PC-3 (cell line): ENCODE measurements around the gene HRH2. TPM values are rescaled to one million over a fixed set of nuclear protein-coding genes. Genes with fewer than 3 reads are reported as not detected.
"Not testable (repeated sequence)": the region's sequence is repeated elsewhere in the genome, so short reads cannot be mapped to it uniquely, and the experiment has no call there.

Experiments
- ATAC-seq: fragments of 200-7000 bp; cut with Tn5 transposase; 2 replicates; pipeline ENCODE4 v1.9.1; 2020; ENCODE audit warnings: mild to moderate bottlenecking, moderate library complexity
- BruUV-seq: library from RNA; stranded (reverse); fragments of 400-500 nt; replicated peaks from 2 replicates; lab custom pipeline; 2021; lab: Mats Ljungman, UMichigan
- CTCF ChIA-PET: fragments of 300-600 bp; sonication (Branson Sonifier 250); formaldehyde crosslinking; loops from one replicate; lab custom pipeline; 2022; ENCODE audit warnings: antibody characterized with exemption; lab: Charles Lee
- POLR2A ChIA-PET: fragments of 300-600 bp; sonication (Branson Sonifier 250); formaldehyde crosslinking; loops from one replicate; lab custom pipeline; 2022; ENCODE audit warnings: antibody characterized with exemption; ENCODE audit not compliant: unreplicated experiment; lab: Charles Lee
- DNase-seq: peaks from one replicate; pipeline ENCODE4 v3.0.0-alpha.2; 2015
- H2AFZ ChIP-seq: fragments of 300-600 bp; sonication (generic); 2 replicates; pipeline ENCODE4 v1.6.0; 2016; ENCODE audit warnings: antibody characterized with exemption, low read length
- H3F3A ChIP-seq: fragments of 300-600 bp; sonication (generic); one replicate; pipeline ENCODE4 v1.6.0; 2017; ENCODE audit warnings: antibody characterized with exemption, low read length, control low read depth, mild to moderate bottlenecking; ENCODE audit not compliant: unreplicated experiment
- H3K27ac ChIP-seq: fragments of 300-600 bp; sonication (generic); 2 replicates; pipeline ENCODE4 v1.5.1; 2016; ENCODE audit warnings: mild to moderate bottlenecking, low read length
- H3K27me3 ChIP-seq: fragments of 300-600 bp; sonication (generic); 2 replicates; pipeline ENCODE4 v1.6.1; 2016; ENCODE audit warnings: low read length, mixed read lengths
- H3K36me3 ChIP-seq: fragments of 300-600 bp; sonication (generic); 2 replicates; pipeline ENCODE4 v1.6.1; 2016; ENCODE audit warnings: low read depth, mixed run types, low read length, mixed read lengths
- H3K4me1 ChIP-seq: fragments of 300-600 bp; sonication (generic); 2 replicates; pipeline ENCODE4 v1.5.1; 2016; ENCODE audit warnings: low read length; ENCODE audit not compliant: insufficient read depth
- H3K4me2 ChIP-seq: fragments of 300-600 bp; sonication (generic); 2 replicates; pipeline ENCODE4 v1.6.0; 2016; ENCODE audit warnings: low read length
- H3K4me3 ChIP-seq: fragments of 300-600 bp; sonication (generic); 2 replicates; pipeline ENCODE4 v1.5.1; 2016; ENCODE audit warnings: mild to moderate bottlenecking, low read length, mixed read lengths
- H3K79me2 ChIP-seq: fragments of 300-600 bp; sonication (generic); 2 replicates; pipeline ENCODE4 v1.6.1; 2017; ENCODE audit warnings: low read length, mixed read lengths
- H3K9ac ChIP-seq: fragments of 300-600 bp; sonication (generic); 2 replicates; pipeline ENCODE4 v1.6.0; 2016; ENCODE audit warnings: mild to moderate bottlenecking, low read length
- H3K9me2 ChIP-seq: fragments of 300-600 bp; sonication (generic); replicated peaks from 2 replicates; pipeline ENCODE4 v1.6.1; 2016; ENCODE audit warnings: mixed run types, low read length, mixed read lengths
- H3K9me3 ChIP-seq: fragments of 300-600 bp; sonication (generic); 2 replicates; pipeline ENCODE4 v1.6.1; 2016; ENCODE audit warnings: low read length, mixed read lengths
- H4K20me1 ChIP-seq: fragments of 300-600 bp; sonication (generic); 2 replicates; pipeline ENCODE4 v1.6.1; 2016; ENCODE audit warnings: low read length, mixed read lengths
- CTCF ChIP-seq: fragments of 300-600 bp; sonication (generic); conservative IDR thresholded peaks from 2 replicates; pipeline ENCODE4 v1.5.1; 2017; ENCODE audit warnings: antibody characterized with exemption, low read depth, mild to moderate bottlenecking, low read length
- EZH2 ChIP-seq: fragments of 300-600 bp; sonication (generic); IDR thresholded peaks from one replicate; pipeline ENCODE4 v1.6.1; 2017; ENCODE audit warnings: antibody characterized with exemption, mild to moderate bottlenecking, low read length; ENCODE audit not compliant: unreplicated experiment
- EZH2phosphoT487 ChIP-seq: fragments of 300-600 bp; sonication (generic); IDR thresholded peaks from 2 replicates; pipeline ENCODE4 v1.6.1; 2018; ENCODE audit warnings: mild to moderate bottlenecking, antibody characterized with exemption, low read length, borderline replicate concordance
- intact Hi-C: fragments of 100-400 bp; cut with micrococcal nuclease; formaldehyde crosslinking; loops from 2 replicates; pipeline ENCODE4 v1.9.0; 2023
- total RNA-seq: library from RNA; depleted of rRNA; stranded (reverse); fragments of >200 nt; gene quantifications from 2 replicates; pipeline ENCODE4 v1.2.3, GENCODE V29; 2014

The HRH2 gene
- total RNA-seq, 1 experiment from 2014 or later, result not detected

GRCh38 chr5:175717837-175718236, 60.0 kb downstream of the HRH2 start:
- H3K9me3 ChIP-seq, result no peaks in the 10 kb centered on the region
- no peaks in the 10 kb centered on the region for H4K20me1 ChIP-seq
- no peak overlapping the region for H3K9ac ChIP-seq
- no peak for TF ChIP-seq EZH2
- TF ChIP-seq CTCF, result no peak
- no peak for TF ChIP-seq EZH2phosphoT487
- H2AFZ ChIP-seq, result no peak overlapping the region
- intact Hi-C loops, result loop anchor here (5.0 kb wide), 1 partner anchor 186 kb away; no protein-coding TSS in a partner anchor
- no peak overlapping the region for H3K4me2 ChIP-seq
- DNase-seq (no peak), ATAC-seq (no peak)
- no peaks in the 10 kb centered on the region for H3K79me2 ChIP-seq
- H3K4me1 ChIP-seq, result no peaks in the 10 kb centered on the region
- no peak overlapping the region for H3K4me3 ChIP-seq
- BruUV-seq, result no TSS peak
- no peaks in the 10 kb centered on the region for H3K36me3 ChIP-seq
- no peaks in the 10 kb centered on the region for H3K9me2 ChIP-seq
- ChIA-PET CTCF (no interaction called here), POLR2A (no interaction called here)
- H3K27ac ChIP-seq, result no peak overlapping the region
- peaks cover 17% of the 10 kb centered on the region for H3K27me3 ChIP-seq
- H3F3A ChIP-seq, result no peaks in the 10 kb centered on the region

GRCh38 chr5:175718401-175719108, 60.7 kb downstream of the HRH2 start:
- ATAC-seq (no peak), DNase-seq (peak; percentile 57)
- no peaks in the 10 kb centered on the region for H3K9me3 ChIP-seq
- TF ChIP-seq CTCF (peak; percentile 70), EZH2phosphoT487 (no peak)
- H3K4me1 ChIP-seq, result no peaks in the 10 kb centered on the region
- no peak overlapping the region for H3K4me3 ChIP-seq
- H2AFZ ChIP-seq, result no peak overlapping the region
- H3K9me2 ChIP-seq, result no peaks in the 10 kb centered on the region
- intact Hi-C loops, result loop anchor here (5.0 kb wide), 1 partner anchor 186 kb away; no protein-coding TSS in a partner anchor
- H4K20me1 ChIP-seq, result no peaks in the 10 kb centered on the region
- H3K4me2 ChIP-seq, result no peak overlapping the region
- CTCF ChIA-PET, result interaction anchor here (1.2 to 1.3 kb wide), 2 partner anchors 12 to 185 kb away, joined by 3 to 4 read pairs; no protein-coding TSS in a partner anchor
- BruUV-seq, result no TSS peak
- H3K9ac ChIP-seq, result no peak overlapping the region
- no peak overlapping the region for H3K27ac ChIP-seq
- H3F3A ChIP-seq, result no peaks in the 10 kb centered on the region
- H3K27me3 ChIP-seq, result peaks cover 15% of the 10 kb centered on the region; the same call in 1 of the 2 replicates
- no peaks in the 10 kb centered on the region for H3K79me2 ChIP-seq
- POLR2A ChIA-PET, result no interaction called here
- no peaks in the 10 kb centered on the region for H3K36me3 ChIP-seq

- H3K9me3 ChIP-seq, H4K20me1 ChIP-seq, H3K4me1 ChIP-seq, H3F3A ChIP-seq, ATAC-seq, H3K9ac ChIP-seq, H3K9me2 ChIP-seq, H3K79me2 ChIP-seq, H3K27ac ChIP-seq, H3K36me3 ChIP-seq, H3K4me3 ChIP-seq, H3K4me2 ChIP-seq, BruUV-seq, DNase-seq, POLR2A ChIA-PET, H2AFZ ChIP-seq: not testable (repeated sequence)
- intact Hi-C loops, result loop anchor here (5.0 kb wide), 1 partner anchor 187 kb away; no protein-coding TSS in a partner anchor
- CTCF ChIA-PET, result interaction anchor here (1.2 to 1.3 kb wide), 2 partner anchors 11 to 185 kb away, joined by 3 to 4 read pairs; no protein-coding TSS in a partner anchor
- H3K27me3 ChIP-seq, result peaks cover 15% of the 10 kb centered on the region; the same call in 1 of the 2 replicates
Observed at GRCh38 chr5:175719109-175719432, 61.2 kb downstream of the HRH2 start.
